Colon (tissue), 2 donors: Measurements from ENCODE around the gene TOGARAM2.

Source experiments
- FAIRE-seq: peaks from 2 replicates; lab custom pipeline; 2012; peaks lifted over from hg19 to GRCh38; lab: Jason Lieb, UNC
- donor health status: control.
- donor health status: control.

TOGARAM2 gene

DNA sequence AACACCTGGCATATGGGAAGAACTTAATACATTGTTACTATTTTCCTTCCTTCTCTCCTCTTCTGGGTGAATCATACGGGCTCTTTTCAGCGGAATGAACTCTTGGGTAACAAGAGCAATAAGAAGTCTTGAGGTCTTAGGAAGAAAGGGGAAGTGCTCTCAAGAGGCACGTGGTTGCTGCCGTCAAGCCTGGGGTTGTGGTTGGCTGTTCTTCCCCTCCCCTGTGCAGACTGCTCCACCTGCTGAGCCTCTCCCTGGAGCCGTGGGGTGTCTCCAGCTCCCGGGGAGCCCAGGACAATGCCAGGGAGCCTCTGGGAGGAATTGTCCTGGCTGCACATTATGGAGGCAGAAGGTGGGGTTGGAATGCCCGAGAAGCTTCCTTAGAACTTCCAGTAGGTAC is 19.4 kb downstream of the TOGARAM2 start:
- FAIRE-seq = no peak

DNA sequence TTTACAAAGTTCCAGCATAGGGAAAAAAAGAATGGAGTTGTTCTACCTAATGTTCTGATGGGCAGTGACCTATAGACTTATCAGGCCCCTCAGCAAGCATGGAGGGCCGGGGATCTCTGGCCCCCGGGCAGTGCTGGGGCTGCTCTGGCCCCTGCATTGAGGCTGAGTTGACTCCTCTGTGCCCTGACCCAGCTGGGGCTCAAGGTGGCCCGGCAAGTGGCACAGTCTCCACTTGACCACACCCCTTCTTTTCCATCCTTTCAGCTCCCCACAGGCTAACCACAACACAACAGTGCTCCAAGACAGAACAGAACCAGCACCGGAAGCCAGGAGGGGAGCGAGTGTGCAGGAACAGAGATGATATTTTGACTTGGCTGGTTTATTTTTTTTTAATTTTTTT is 19.9 kb downstream of the TOGARAM2 start:
- no peak for FAIRE-seq

DNA sequence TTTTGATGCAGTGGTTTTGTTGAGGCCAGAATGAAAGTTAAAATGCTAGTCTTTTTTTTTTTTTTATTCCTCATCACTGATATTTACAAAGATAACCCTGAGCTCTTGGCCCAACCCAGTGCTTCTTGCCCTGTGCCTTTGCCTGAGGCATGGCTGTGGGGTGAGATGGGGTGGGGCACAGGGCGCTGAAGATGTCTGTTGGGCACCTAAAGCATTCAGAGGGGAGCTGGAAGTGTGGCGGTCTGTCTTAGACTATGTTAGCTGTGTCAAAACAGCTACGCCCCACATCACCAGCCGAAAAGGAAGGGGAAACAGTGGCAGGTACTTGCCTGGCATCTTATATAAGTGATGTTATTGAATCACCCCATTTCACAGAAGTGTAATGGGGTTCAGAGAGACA is 20.7 kb downstream of the TOGARAM2 start:
- no peak for FAIRE-seq

- FAIRE-seq = no peak
Observed at GRCh38 chr2:29004755-29005154, 23.7 kb downstream of the TOGARAM2 start.

DNA sequence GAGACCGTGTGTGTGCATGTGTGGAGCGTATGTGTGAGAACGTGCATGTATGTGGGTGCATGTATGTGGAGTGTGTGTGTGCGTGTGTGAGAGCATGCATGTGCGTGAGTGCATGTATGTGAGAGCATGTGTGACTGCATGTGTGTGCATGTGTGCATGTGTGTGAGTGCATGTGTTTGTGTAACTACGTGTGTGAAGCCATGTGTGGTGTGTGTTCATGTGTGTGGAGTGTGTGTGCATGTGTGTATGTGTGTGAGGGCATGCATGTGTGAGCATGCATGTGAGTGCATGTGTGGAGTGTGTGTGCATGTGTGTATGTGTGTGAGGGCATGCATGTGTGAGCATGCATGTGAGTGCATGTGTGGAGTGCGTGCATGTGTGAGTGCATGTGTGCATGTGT is 24.2 kb downstream of the TOGARAM2 start:
- FAIRE-seq = no peak

DNA sequence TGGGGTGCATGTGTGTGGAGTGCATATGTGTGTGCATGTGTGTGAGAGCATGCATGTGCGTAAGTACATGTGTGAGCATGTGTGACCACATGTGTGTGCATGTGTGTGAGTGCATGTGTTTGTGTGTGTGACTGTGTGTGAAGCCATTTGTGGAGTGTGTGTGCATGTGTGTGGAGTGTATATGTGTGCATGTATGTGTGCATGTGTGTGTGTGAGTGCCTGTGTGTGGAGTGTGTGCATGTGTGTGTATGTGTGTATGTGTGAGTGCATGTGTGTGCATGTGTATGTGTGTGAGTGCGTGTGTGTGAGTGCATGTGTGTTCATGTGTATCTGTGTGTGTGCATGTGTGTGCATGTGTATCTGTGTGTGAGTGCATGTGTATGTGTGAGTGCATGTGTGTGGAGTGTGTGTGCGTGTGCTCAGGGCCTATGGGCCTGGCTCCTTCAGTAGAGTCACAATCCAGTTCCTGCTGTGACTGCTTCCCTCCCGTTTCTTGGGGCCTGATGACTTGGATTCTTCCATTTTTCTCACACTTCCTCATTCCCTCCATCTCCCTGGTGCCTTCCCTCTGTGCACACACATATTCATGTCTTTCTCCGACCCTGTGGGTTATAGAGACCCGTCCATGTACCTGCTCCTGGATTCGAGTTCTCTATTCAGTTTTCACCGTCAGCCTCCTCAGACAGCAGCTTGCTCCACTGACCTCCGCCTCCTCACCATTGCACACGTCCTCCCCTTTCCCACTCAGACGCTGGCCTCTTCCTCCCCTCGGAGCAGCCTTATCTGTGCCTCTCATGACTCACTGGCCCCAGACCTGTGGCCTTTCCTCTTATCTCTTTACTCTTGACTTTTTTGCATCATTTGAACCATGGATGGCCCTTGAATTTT is 25.2 kb downstream of the TOGARAM2 start:
- FAIRE-seq = no peak

DNA sequence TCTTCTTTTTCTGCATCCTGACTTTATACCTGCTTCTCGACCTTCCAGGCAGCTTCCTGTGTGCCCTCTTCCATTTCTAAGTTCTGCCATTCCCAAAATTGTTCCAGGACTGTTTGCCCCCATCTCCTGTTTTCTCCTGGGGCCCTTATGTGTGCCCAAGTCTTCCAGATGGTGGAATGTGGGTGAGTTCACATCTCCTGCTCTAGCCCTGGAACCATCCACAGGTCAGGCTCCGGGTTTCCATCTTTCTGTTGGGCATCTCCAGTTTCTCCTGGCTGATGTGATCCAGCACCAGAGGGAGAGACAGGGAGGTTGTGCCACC is 25.8 kb downstream of the TOGARAM2 start:
- no peak for FAIRE-seq

DNA sequence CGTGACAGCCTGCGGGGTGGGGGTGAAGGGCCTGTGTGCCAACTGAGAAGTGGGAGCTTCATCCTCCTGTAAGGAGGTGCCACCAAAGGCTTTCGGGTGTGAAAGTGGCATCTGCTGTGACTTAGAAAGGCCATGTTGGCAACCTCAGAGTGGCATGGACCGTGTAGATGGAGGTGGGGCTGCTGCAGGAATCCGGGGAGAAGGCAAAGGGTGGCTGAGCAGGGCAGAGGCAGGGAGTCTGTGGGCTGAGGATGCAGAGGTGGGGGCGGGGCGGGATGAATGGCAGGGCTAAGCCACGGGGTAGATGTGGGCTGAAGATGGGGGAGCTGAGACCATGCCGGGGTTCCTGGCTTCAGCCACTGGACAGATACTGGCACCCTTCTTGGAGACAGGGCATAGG is 28.2 kb downstream of the TOGARAM2 start:
- FAIRE-seq = no peak

- FAIRE-seq = no peak
Observed at GRCh38 chr2:29009711-29010677, 28.9 kb downstream of the TOGARAM2 start.

GRCh38 chr2:29010946-29011345 is 29.8 kb downstream of the TOGARAM2 start:
- FAIRE-seq = no peak

DNA sequence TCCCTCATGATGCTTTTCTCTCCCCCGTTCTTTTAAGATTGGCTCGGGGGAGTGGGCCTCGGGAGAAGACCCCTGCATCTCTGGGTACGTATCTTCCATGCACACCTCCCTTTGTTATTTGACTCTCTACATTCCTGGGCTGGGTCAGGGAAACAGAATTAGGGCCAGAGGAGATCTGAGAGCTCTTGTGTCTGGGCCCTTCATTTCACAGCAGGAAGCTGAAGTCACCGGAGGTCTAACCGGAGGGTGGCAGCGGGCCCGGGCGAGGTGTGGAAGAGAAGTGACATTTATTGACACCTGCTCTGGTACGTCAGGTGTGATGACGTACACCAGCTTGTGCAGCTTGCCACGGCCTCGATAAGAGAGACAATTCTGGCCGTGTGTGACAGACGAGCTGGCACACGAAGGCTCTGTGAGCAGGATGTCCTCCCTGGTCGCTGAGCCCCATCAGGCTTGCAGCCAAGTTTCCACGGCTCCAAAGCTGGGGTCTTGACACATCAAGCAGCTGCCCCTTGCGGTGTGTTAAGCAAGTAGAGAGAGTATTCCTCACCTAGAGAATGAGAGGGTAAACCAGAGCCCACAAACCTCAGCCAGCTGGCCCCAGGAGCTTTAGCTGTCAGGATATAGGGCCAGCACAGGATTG is 30.4 kb downstream of the TOGARAM2 start:
- no peak for FAIRE-seq

DNA sequence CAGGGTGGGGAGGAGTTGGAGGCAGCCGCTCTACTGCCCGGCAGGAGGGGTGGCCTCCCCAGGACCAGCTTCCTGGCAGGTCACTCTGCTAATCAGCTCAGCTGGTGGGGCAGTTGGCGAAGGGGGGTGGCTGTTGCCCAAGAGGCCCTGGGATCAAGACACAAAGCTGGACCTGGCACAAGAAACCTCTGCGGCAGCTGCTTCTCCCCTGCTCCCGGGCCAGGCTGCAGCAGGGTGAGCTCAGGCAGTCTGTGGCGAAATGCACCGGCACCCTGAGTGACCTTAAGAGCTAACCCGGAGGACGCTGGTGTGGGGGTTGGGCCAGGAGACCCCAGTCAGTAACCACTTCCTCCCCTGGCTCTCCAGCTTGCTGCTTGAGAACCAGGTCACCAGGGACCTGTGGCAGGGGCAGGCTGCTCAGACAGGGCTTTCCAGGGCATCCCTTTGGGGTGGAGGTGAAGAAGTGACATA is 31.1 kb downstream of the TOGARAM2 start:
- FAIRE-seq = no peak

- FAIRE-seq = no peak
Observed at GRCh38 chr2:29013057-29013780, 32.1 kb downstream of the TOGARAM2 start.

GRCh38 chr2:29014331-29014730 is 33.2 kb downstream of the TOGARAM2 start:
- no peak for FAIRE-seq

DNA sequence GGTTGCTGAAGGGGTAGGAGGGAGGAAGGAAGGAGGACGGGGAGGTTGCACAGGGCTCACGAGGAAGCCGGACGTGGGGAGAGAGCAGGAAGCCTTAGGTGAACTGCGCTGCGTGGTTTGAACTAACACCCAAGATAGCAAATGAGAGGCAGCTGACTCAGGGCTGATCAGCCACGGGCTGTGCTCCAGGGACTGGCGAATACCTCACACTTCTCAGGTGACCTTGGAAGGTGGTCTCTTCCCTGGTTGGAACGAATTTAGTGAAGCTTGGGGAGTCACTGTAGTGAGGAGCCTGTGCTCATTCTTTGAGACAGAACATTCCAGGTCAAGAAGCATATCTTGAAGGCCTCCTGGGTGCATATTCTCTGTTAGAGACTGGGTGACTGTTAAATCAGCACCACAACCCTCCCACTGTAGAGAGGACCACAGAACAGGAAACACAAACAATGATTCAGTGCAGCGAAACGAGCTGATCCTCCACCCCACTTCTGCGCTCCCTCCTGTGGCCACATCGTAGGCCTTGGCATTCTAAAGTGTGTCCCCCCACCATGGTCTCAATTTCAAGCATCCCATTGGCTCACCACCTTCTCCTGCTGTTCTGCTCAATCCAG is 33.8 kb downstream of the TOGARAM2 start:
- FAIRE-seq = no peak

GRCh38 chr2:29015701-29016470 is 34.8 kb downstream of the TOGARAM2 start:
- FAIRE-seq = no peak

DNA sequence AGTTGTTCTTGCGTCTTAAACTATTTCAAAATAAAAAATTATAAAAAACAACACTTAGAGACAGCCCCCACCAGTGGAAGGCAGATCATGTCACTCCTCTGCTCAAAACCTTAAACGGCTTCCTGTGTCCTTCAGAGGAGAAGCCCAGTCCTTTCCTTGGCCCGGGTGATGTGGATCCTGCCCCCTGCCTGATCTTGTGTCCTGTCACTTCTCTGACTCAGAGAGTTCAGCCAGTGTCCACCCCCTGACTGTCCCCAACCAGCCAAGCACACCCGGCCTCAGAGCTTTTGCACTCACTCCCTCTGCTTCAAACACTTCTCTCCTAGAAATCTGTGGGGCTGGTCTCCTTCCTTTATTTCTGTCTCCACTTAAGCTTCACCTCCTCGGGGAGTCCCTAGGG is 35.4 kb downstream of the TOGARAM2 start:
- FAIRE-seq = no peak

GRCh38 chr2:29017716-29018435 is 36.8 kb downstream of the TOGARAM2 start:
- FAIRE-seq = no peak

DNA sequence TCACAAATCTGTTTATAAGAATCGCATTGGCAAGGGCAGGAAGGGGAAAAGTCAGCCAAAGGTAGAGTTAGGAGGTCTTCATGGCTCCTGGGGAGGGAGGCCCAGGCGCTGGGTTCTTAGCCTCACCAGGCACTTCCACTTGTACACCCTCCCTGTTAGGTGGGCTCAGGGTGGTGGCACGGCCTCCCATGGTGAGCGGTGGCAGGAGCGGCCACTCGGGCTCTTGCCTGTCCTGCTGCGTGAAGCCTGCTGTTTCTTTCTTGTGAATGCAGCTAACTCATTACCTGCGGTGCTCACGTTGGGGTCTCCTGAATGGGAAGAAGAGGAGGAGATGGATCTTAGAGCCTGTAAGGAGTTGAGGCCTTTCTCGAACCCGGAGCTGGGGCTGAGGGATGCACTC is 40.8 kb downstream of the TOGARAM2 start:
- FAIRE-seq = no peak

GRCh38 chr2:29022679-29023078 is 41.6 kb downstream of the TOGARAM2 start:
- no peak for FAIRE-seq
